Astrocyte (in vitro differentiated cells and primary cell): ENCODE results near the gene GINS2. TPM values are rescaled to one million over a fixed set of nuclear protein-coding genes. Genes with fewer than 3 reads are reported as not detected.

ENCODE experiments used
- DNase-seq: peaks from one replicate; pipeline ENCODE4 v3.0.0-alpha.2; 2010; ENCODE audit warnings: low read depth
- FAIRE-seq: peaks from 2 replicates; lab custom pipeline; 2011; peaks lifted over from hg19 to GRCh38; lab: Jason Lieb, UNC
- H2AFZ ChIP-seq: 2 replicates; pipeline ENCODE4 v1.6.0; 2012; ENCODE audit warnings: low read depth, low read length, inconsistent platforms
- H3K27ac ChIP-seq: 2 replicates; pipeline ENCODE4 v1.5.1; 2011; ENCODE audit warnings: low read depth, low read length, inconsistent platforms
- H3K27me3 ChIP-seq: 2 replicates; pipeline ENCODE4 v1.6.0; 2011; ENCODE audit warnings: low read length, inconsistent platforms; ENCODE audit not compliant: insufficient read depth
- H3K36me3 ChIP-seq: 2 replicates; pipeline ENCODE4 v1.5.1; 2011; ENCODE audit warnings: low read length, inconsistent platforms; ENCODE audit not compliant: insufficient read depth
- H3K4me1 ChIP-seq: 2 replicates; pipeline ENCODE4 v1.5.1; 2011; ENCODE audit warnings: low read length, inconsistent platforms; ENCODE audit not compliant: insufficient read depth
- H3K4me2 ChIP-seq: 2 replicates; pipeline ENCODE4 v1.6.0; 2012; ENCODE audit warnings: low read length, inconsistent platforms
- H3K4me3 ChIP-seq: 2 replicates; pipeline ENCODE4 v1.5.1; 2011; ENCODE audit warnings: low read depth, mild to moderate bottlenecking, low read length, inconsistent platforms; ENCODE audit not compliant: insufficient read depth
- H3K79me2 ChIP-seq: 2 replicates; pipeline ENCODE4 v1.6.0; 2012; ENCODE audit warnings: mild to moderate bottlenecking, low read length, inconsistent platforms; ENCODE audit not compliant: insufficient read depth
- H3K9ac ChIP-seq: 2 replicates; pipeline ENCODE4 v1.6.0; 2012; ENCODE audit warnings: mild to moderate bottlenecking, low read length, inconsistent platforms
- H3K9me3 ChIP-seq: 2 replicates; pipeline ENCODE4 v1.5.1; 2012; ENCODE audit warnings: low read depth, mild to moderate bottlenecking, low read length, inconsistent platforms; ENCODE audit not compliant: insufficient read depth
- H4K20me1 ChIP-seq: 2 replicates; pipeline ENCODE4 v1.6.0; 2012; ENCODE audit warnings: low read length, inconsistent platforms; ENCODE audit not compliant: insufficient read depth
- H3K27ac Mint-ChIP-seq: one replicate; pipeline ENCODE4 v1.8.0; 2021; ENCODE audit warnings: mild to moderate bottlenecking, mixed read lengths; ENCODE audit not compliant: unreplicated experiment
- H3K27me3 Mint-ChIP-seq: one replicate; pipeline ENCODE4 v1.8.0; 2021; ENCODE audit warnings: low read depth, mixed read lengths; ENCODE audit not compliant: unreplicated experiment
- H3K36me3 Mint-ChIP-seq: one replicate; pipeline ENCODE4 v1.8.0; 2021; ENCODE audit warnings: low read depth, mixed read lengths; ENCODE audit not compliant: unreplicated experiment
- H3K4me1 Mint-ChIP-seq: one replicate; pipeline ENCODE4 v1.8.0; 2021; ENCODE audit warnings: low read depth, mixed read lengths; ENCODE audit not compliant: unreplicated experiment
- H3K4me3 Mint-ChIP-seq: one replicate; pipeline ENCODE4 v1.8.0; 2021; ENCODE audit warnings: mild to moderate bottlenecking, moderate library complexity, mixed read lengths; ENCODE audit not compliant: unreplicated experiment
- H3K9me3 Mint-ChIP-seq: one replicate; pipeline ENCODE4 v1.8.0; 2021; ENCODE audit warnings: mild to moderate bottlenecking, mixed read lengths; ENCODE audit not compliant: unreplicated experiment
- CTCF ChIP-seq: IDR thresholded peaks from 2 replicates; pipeline ENCODE4 v1.5.1; 2011; ENCODE audit warnings: low read depth, mild to moderate bottlenecking, inconsistent platforms, low read length, moderate library complexity; ENCODE audit not compliant: insufficient read depth
- EZH2 ChIP-seq: IDR thresholded peaks from 2 replicates; pipeline ENCODE4 v1.6.1; 2012; ENCODE audit warnings: mild to moderate bottlenecking, low read length, inconsistent platforms; ENCODE audit not compliant: insufficient read depth
- total RNA-seq: library from RNA; stranded (reverse); gene quantifications from 2 replicates; pipeline ENCODE4 v1.2.1, GENCODE V29; 2021

GINS2 gene
- total RNA-seq, 1 donor from 2014 or later: 3.4 TPM

- Mint-ChIP-seq H3K27ac (no peak overlapping the region), H3K27me3 (no peaks in the 10 kb centered on the region), H3K36me3 (peaks cover 8% of the 10 kb centered on the region), H3K9me3 (no peaks in the 10 kb centered on the region), H3K4me1 (peaks cover 5% of the 10 kb centered on the region), H3K4me3 (no peak overlapping the region)
- DNase-seq: no peak
- Histone ChIP-seq H3K79me2 (no peaks in the 10 kb centered on the region), H4K20me1 (peaks cover 84% of the 10 kb centered on the region), H3K27ac (no peak overlapping the region), H3K4me1 (no peaks in the 10 kb centered on the region), H3K36me3 (no peaks in the 10 kb centered on the region), H3K4me2 (no peak overlapping the region), H2AFZ (no peak overlapping the region), H3K9ac (no peak overlapping the region), H3K4me3 (no peak overlapping the region), H3K27me3 (no peaks in the 10 kb centered on the region), H3K9me3 (no peaks in the 10 kb centered on the region)
- TF ChIP-seq CTCF: no peak
- TF ChIP-seq EZH2: no peak
- no peak for FAIRE-seq
These were observed 44.6 kb downstream of the GINS2 start for GRCh38 chr16:85644093-85644712.

GRCh38 chr16:85643631-85644030 is 45.1 kb downstream of the GINS2 start:
- Histone ChIP-seq H2AFZ (no peak overlapping the region), H3K9me3 (no peaks in the 10 kb centered on the region), H3K4me1 (no peaks in the 10 kb centered on the region), H3K4me2 (no peak overlapping the region), H3K4me3 (no peak overlapping the region), H3K27ac (no peak overlapping the region), H3K27me3 (no peaks in the 10 kb centered on the region), H4K20me1 (peaks cover 84% of the 10 kb centered on the region), H3K79me2 (no peaks in the 10 kb centered on the region), H3K9ac (no peak overlapping the region), H3K36me3 (no peaks in the 10 kb centered on the region)
- Mint-ChIP-seq H3K4me3 (no peak overlapping the region), H3K36me3 (peaks cover 3% of the 10 kb centered on the region), H3K27me3 (no peaks in the 10 kb centered on the region), H3K9me3 (no peaks in the 10 kb centered on the region), H3K27ac (no peak overlapping the region), H3K4me1 (peaks cover 5% of the 10 kb centered on the region)
- FAIRE-seq (no peak), DNase-seq (no peak)
- no peak for TF ChIP-seq EZH2
- no peak for TF ChIP-seq CTCF

GRCh38 chr16:85642762-85643358 is 45.9 kb downstream of the GINS2 start:
- DNase-seq: no peak
- no peaks in the 10 kb centered on the region for H3K9me3 ChIP-seq
- no peak for TF ChIP-seq EZH2
- no peak for TF ChIP-seq CTCF
- no peak overlapping the region for H3K4me3 Mint-ChIP-seq
- H3K27ac Mint-ChIP-seq: no peak overlapping the region
- H3K9me3 Mint-ChIP-seq: no peaks in the 10 kb centered on the region
- H3K36me3 ChIP-seq: no peaks in the 10 kb centered on the region
- peaks cover 5% of the 10 kb centered on the region for H3K4me1 Mint-ChIP-seq
- no peak overlapping the region for H3K27ac ChIP-seq
- H3K4me2 ChIP-seq: no peak overlapping the region
- no peak overlapping the region for H2AFZ ChIP-seq
- no peak for FAIRE-seq
- H3K4me1 ChIP-seq: no peaks in the 10 kb centered on the region
- H3K9ac ChIP-seq: no peak overlapping the region
- H3K27me3 Mint-ChIP-seq: no peaks in the 10 kb centered on the region
- peaks cover 85% of the 10 kb centered on the region for H4K20me1 ChIP-seq
- H3K4me3 ChIP-seq: no peak overlapping the region
- H3K79me2 ChIP-seq: no peaks in the 10 kb centered on the region
- H3K36me3 Mint-ChIP-seq: peaks cover 3% of the 10 kb centered on the region
- no peaks in the 10 kb centered on the region for H3K27me3 ChIP-seq
